Cardiac fibroblast (primary cell): ENCODE measurements around the gene CHN2.
A peak's percentile ranks its signal among the peaks of the same experiment; 100 is the strongest.

Experiments used
- DNase-seq, 2 donors: peaks; one replicate each; pipeline versions ENCODE4 v3.0.0 to v3.0.0-alpha.2; 2010; ENCODE audit warnings: low read depth in 2 of 2
- H3K4me3 ChIP-seq, 2 donors: replicated peaks in 1 of 2; 1 replicate in 1 of 2; 2 replicates in 1 of 2; pipeline ENCODE4 v1.5.1; 2011; ENCODE audit warnings: low read depth in 2 of 2, low read length in 2 of 2, mild to moderate bottlenecking in 2 of 2, moderate library complexity in 1 of 2
- CTCF ChIP-seq: IDR thresholded peaks from one replicate; pipeline ENCODE4 v1.5.1; 2011; ENCODE audit warnings: low read depth, mild to moderate bottlenecking, low read length, inconsistent platforms

CHN2 gene

GRCh38 chr7:29496355-29497020 lies 301.9 kb downstream of the CHN2 start:
- no peak for TF ChIP-seq CTCF
- DNase-seq = no peak
- no peak overlapping the region for H3K4me3 ChIP-seq

GRCh38 chr7:29499932-29500331 lies 305.4 kb downstream of the CHN2 start:
- TF ChIP-seq CTCF = no peak

GRCh38 chr7:29500719-29501118 lies 306.1 kb downstream of the CHN2 start:
- TF ChIP-seq CTCF = no peak
- DNase-seq = peak; percentile 34 to 72
- no peak overlapping the region for H3K4me3 ChIP-seq

More at GRCh38 chr7:29499932-29500331, 305.4 kb downstream of the CHN2 start:
- no peak overlapping the region for H3K4me3 ChIP-seq
- no peak for DNase-seq

- DNase-seq = no peak
- H3K4me3 ChIP-seq = no peak overlapping the region
- no peak for TF ChIP-seq CTCF
These were observed 307.6 kb downstream of the CHN2 start for GRCh38 chr7:29502133-29502532.

- no peak for TF ChIP-seq CTCF
- H3K4me3 ChIP-seq = no peak overlapping the region
- DNase-seq = peak in 1 of 2 donors; percentile 54
These were observed 311.4 kb downstream of the CHN2 start for GRCh38 chr7:29505931-29506330.

GRCh38 chr7:29508608-29509007 lies 314.0 kb downstream of the CHN2 start:
- no peak overlapping the region for H3K4me3 ChIP-seq
- no peak for TF ChIP-seq CTCF
- no peak for DNase-seq

- no peak overlapping the region for H3K4me3 ChIP-seq
- TF ChIP-seq CTCF = no peak
- no peak for DNase-seq
These were observed 315.5 kb downstream of the CHN2 start for GRCh38 chr7:29510028-29510427.
